ENCODE data around the gene PPP1R12B.
"Not testable (repeated sequence)": the region's sequence is repeated elsewhere in the genome, so short reads cannot be mapped to it uniquely, and the experiment has no call there.

PPP1R12B gene

GRCh38 chr1:202456372-202457169 lies 108.1 kb downstream of the PPP1R12B start:
- DNase-seq: not testable (repeated sequence)

GRCh38 chr1:202458651-202459050 lies 110.2 kb downstream of the PPP1R12B start:
- not testable (repeated sequence) for DNase-seq

GRCh38 chr1:202459470-202460142 lies 111.1 kb downstream of the PPP1R12B start:
- DNase-seq: peak; percentile 45

GRCh38 chr1:202460143-202460495 lies 111.6 kb downstream of the PPP1R12B start:
- DNase-seq: not testable (repeated sequence)

- DNase-seq: no peak
These were observed 114.0 kb downstream of the PPP1R12B start for GRCh38 chr1:202462342-202463076.

GRCh38 chr1:202464153-202464742 lies 115.7 kb downstream of the PPP1R12B start:
- peak; percentile 44 for DNase-seq

- DNase-seq: not testable (repeated sequence)
These were observed 117.3 kb downstream of the PPP1R12B start for GRCh38 chr1:202465644-202466270.

- DNase-seq: not testable (repeated sequence)
These were observed 117.8 kb downstream of the PPP1R12B start for GRCh38 chr1:202466339-202466738.

GRCh38 chr1:202467381-202467780 lies 118.9 kb downstream of the PPP1R12B start:
- not testable (repeated sequence) for DNase-seq

GRCh38 chr1:202468695-202469094 lies 120.2 kb downstream of the PPP1R12B start:
- not testable (repeated sequence) for DNase-seq

GRCh38 chr1:202469123-202469522 lies 120.6 kb downstream of the PPP1R12B start:
- DNase-seq: not testable (repeated sequence)

- no peak for DNase-seq
These were observed 122.7 kb downstream of the PPP1R12B start for GRCh38 chr1:202471246-202471645.

GRCh38 chr1:202472347-202473124 lies 124.0 kb downstream of the PPP1R12B start:
- not testable (repeated sequence) for DNase-seq

GRCh38 chr1:202473266-202474045 lies 125.0 kb downstream of the PPP1R12B start:
- not testable (repeated sequence) for DNase-seq

GRCh38 chr1:202479661-202480060 lies 131.2 kb downstream of the PPP1R12B start:
- DNase-seq: not testable (repeated sequence)

GRCh38 chr1:202480640-202481039 lies 132.1 kb downstream of the PPP1R12B start:
- not testable (repeated sequence) for DNase-seq

GRCh38 chr1:202483362-202483761 lies 134.9 kb downstream of the PPP1R12B start:
- DNase-seq: not testable (repeated sequence)

- DNase-seq: not testable (repeated sequence)
These were observed 135.5 kb downstream of the PPP1R12B start for GRCh38 chr1:202484032-202484431.

GRCh38 chr1:202484820-202485219 lies 136.3 kb downstream of the PPP1R12B start:
- not testable (repeated sequence) for DNase-seq

GRCh38 chr1:202488178-202488649 lies 139.7 kb downstream of the PPP1R12B start:
- not testable (repeated sequence) for DNase-seq

GRCh38 chr1:202489101-202489500 lies 140.6 kb downstream of the PPP1R12B start:
- not testable (repeated sequence) for DNase-seq
